Mesendoderm (in vitro differentiated cells): Measurements from ENCODE around the gene ANO7.

Experiments used
- DNase-seq: peaks from one replicate; pipeline ENCODE4 v3.0.0; 2013
- H2AK5ac ChIP-seq: 2 replicates; pipeline ENCODE4 v1.6.1; 2013; ENCODE audit warnings: low read length, inconsistent platforms
- H2BK120ac ChIP-seq: 2 replicates; pipeline ENCODE4 v1.6.1; 2013; ENCODE audit warnings: low read depth, mild to moderate bottlenecking, low read length, moderate library complexity, mixed read lengths
- H2BK15ac ChIP-seq: replicated peaks from 2 replicates; pipeline ENCODE4 v1.6.1; 2013; ENCODE audit warnings: low read depth, mild to moderate bottlenecking, moderate library complexity
- H2BK5ac ChIP-seq: 2 replicates; pipeline ENCODE4 v1.6.1; 2013; ENCODE audit warnings: low read length, inconsistent platforms
- H3K18ac ChIP-seq: 2 replicates; pipeline ENCODE4 v1.6.1; 2013; ENCODE audit warnings: mild to moderate bottlenecking, low read length, mixed read lengths
- H3K23ac ChIP-seq: one replicate; pipeline ENCODE4 v1.6.1; 2013; ENCODE audit warnings: low read length
- H3K27ac ChIP-seq: 2 replicates; pipeline ENCODE4 v1.5.1; 2013; ENCODE audit warnings: low read depth, mild to moderate bottlenecking, inconsistent platforms, low read length, moderate library complexity
- H3K27me3 ChIP-seq: 2 replicates; pipeline ENCODE4 v1.6.1; 2013; ENCODE audit warnings: low read length, control low read depth, mild to moderate bottlenecking, inconsistent platforms; ENCODE audit not compliant: insufficient read depth, poor library complexity
- H3K36me3 ChIP-seq: 2 replicates; pipeline ENCODE4 v1.6.1; 2013; ENCODE audit warnings: low read length, inconsistent platforms; ENCODE audit not compliant: control insufficient read depth, insufficient read depth
- H3K4ac ChIP-seq: one replicate; pipeline ENCODE4 v1.6.1; 2013; ENCODE audit warnings: low read depth, mild to moderate bottlenecking, low read length, moderate library complexity
- H3K4me1 ChIP-seq: 2 replicates; pipeline ENCODE4 v1.6.1; 2013; ENCODE audit warnings: low read depth, low read length, inconsistent platforms; ENCODE audit not compliant: control insufficient read depth
- H3K4me2 ChIP-seq: 2 replicates; pipeline ENCODE4 v1.6.1; 2013; ENCODE audit warnings: low read length
- H3K4me3 ChIP-seq: 2 replicates; pipeline ENCODE4 v1.5.1; 2013; ENCODE audit warnings: mild to moderate bottlenecking, low read length
- H3K56ac ChIP-seq: one replicate; pipeline ENCODE4 v1.6.1; 2013; ENCODE audit warnings: low read length
- H3K79me1 ChIP-seq: 2 replicates; pipeline ENCODE4 v1.6.1; 2013; ENCODE audit warnings: low read length, inconsistent platforms
- H3K79me2 ChIP-seq: 2 replicates; pipeline ENCODE4 v1.6.1; 2013; ENCODE audit warnings: mild to moderate bottlenecking, low read length; ENCODE audit not compliant: control insufficient read depth, insufficient read depth
- H3K9ac ChIP-seq: 2 replicates; pipeline ENCODE4 v1.6.1; 2013; ENCODE audit warnings: low read length, inconsistent platforms
- H4K5ac ChIP-seq: one replicate; pipeline ENCODE4 v1.6.1; 2013; ENCODE audit warnings: low read length
- H4K8ac ChIP-seq: one replicate; pipeline ENCODE4 v1.6.1; 2013; ENCODE audit warnings: low read depth, mild to moderate bottlenecking, control low read depth, low read length, moderate library complexity
- WGBS: extraction: QIAGEN DNeasy Blood & Tissue Kit; methylation state at CpG from one replicate; pipeline ENCODE4 v1.1.7; 2013; ENCODE audit warnings: low lambda C conversion rate, missing lambda C conversion rate; ENCODE audit not compliant: insufficient coverage; ENCODE audit errors: extremely low coverage; 5-methylcytosine and 5-hydroxymethylcytosine counted together

Gene ANO7

DNA sequence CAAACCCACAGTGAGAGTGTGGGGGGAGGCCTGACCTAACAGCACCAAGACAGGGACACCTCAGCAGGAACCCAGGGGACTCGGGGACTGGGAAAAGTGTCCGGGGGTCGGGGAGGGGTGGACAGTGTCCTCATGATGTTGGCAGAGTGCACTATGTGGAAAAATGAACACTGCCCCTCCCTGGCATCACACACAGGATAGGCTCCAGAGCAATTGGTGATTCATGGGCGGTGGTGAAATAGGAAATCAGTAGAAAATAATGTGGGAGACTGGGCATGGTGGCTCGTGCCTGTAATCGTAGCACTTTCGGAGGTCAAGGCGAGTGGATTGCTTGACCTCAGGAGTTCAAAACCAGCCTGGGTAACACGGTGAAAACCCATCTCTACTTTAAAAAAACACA is 3.6 kb upstream of the ANO7 start:
- Histone ChIP-seq H3K23ac (no peak overlapping the region), H3K27me3 (no peaks in the 10 kb centered on the region), H3K79me2 (no peaks in the 10 kb centered on the region), H3K18ac (no peak overlapping the region), H3K9ac (no peak overlapping the region), H4K5ac (no peak overlapping the region), H3K4me3 (no peak overlapping the region), H3K79me1 (no peaks in the 10 kb centered on the region), H2BK5ac (no peak overlapping the region), H3K36me3 (no peaks in the 10 kb centered on the region), H2BK15ac (no peak overlapping the region), H3K4ac (no peak overlapping the region), H2AK5ac (no peak overlapping the region), H4K8ac (no peak overlapping the region), H3K56ac (no peak overlapping the region), H3K27ac (no peak overlapping the region), H2BK120ac (no peak overlapping the region), H3K4me2 (no peak overlapping the region), H3K4me1 (peaks cover 3% of the 10 kb centered on the region)
- no peak for DNase-seq
- no CpG with 5 or more reads among the region's 9 CpGs for WGBS

DNA sequence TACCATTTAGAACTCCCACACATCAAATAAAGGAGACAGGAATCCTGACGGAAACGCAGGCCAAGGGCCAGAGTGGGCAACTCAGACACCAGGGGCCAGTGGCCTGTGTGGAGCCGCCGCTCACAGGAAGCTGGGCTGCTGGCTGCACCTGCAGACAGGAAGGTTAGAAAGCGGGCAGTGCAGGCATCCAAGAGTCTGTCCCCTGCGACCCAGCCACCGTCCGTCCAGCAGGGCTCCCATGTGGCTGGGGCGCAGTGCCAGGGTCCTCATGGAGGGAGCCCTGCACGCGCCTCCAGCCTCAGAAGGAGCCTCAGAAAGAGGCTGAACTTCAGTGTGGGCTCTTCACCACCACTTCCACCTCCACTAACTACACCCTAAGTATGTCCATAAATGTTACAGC is 2.5 kb upstream of the ANO7 start:
- peaks cover 3% of the 10 kb centered on the region for H3K4me1 ChIP-seq
- no peak overlapping the region for H2BK120ac ChIP-seq
- H3K79me1 ChIP-seq, result no peaks in the 10 kb centered on the region
- H3K36me3 ChIP-seq, result no peaks in the 10 kb centered on the region
- WGBS, result no CpG with 5 or more reads among the region's 11 CpGs
- H2BK5ac ChIP-seq, result no peak overlapping the region
- H3K4ac ChIP-seq, result no peak overlapping the region
- no peak overlapping the region for H3K27ac ChIP-seq
- H4K8ac ChIP-seq, result no peak overlapping the region
- no peak overlapping the region for H3K18ac ChIP-seq
- H3K56ac ChIP-seq, result no peak overlapping the region
- H3K4me2 ChIP-seq, result no peak overlapping the region
- no peaks in the 10 kb centered on the region for H3K79me2 ChIP-seq
- no peak overlapping the region for H2AK5ac ChIP-seq
- H4K5ac ChIP-seq, result no peak overlapping the region
- no peaks in the 10 kb centered on the region for H3K27me3 ChIP-seq
- no peak overlapping the region for H2BK15ac ChIP-seq
- no peak overlapping the region for H3K9ac ChIP-seq
- no peak for DNase-seq
- no peak overlapping the region for H3K23ac ChIP-seq
- no peak overlapping the region for H3K4me3 ChIP-seq

- H4K5ac ChIP-seq, result no peak overlapping the region
- H2BK120ac ChIP-seq, result no peak overlapping the region
- no peak overlapping the region for H3K56ac ChIP-seq
- H3K9ac ChIP-seq, result no peak overlapping the region
- H2BK5ac ChIP-seq, result no peak overlapping the region
- no peak overlapping the region for H3K4ac ChIP-seq
- H3K79me2 ChIP-seq, result no peaks in the 10 kb centered on the region
- WGBS, result 100% methylated on average over 2 of the region's 14 CpGs
- H3K4me3 ChIP-seq, result no peak overlapping the region
- H3K4me1 ChIP-seq, result peaks cover 3% of the 10 kb centered on the region
- no peak overlapping the region for H3K4me2 ChIP-seq
- no peak overlapping the region for H3K18ac ChIP-seq
- H3K36me3 ChIP-seq, result no peaks in the 10 kb centered on the region
- H3K27me3 ChIP-seq, result no peaks in the 10 kb centered on the region
- H3K23ac ChIP-seq, result no peak overlapping the region
- H2BK15ac ChIP-seq, result no peak overlapping the region
- H4K8ac ChIP-seq, result no peak overlapping the region
- H3K27ac ChIP-seq, result no peak overlapping the region
- no peak overlapping the region for H2AK5ac ChIP-seq
- peak; percentile 34 for DNase-seq
- H3K79me1 ChIP-seq, result no peaks in the 10 kb centered on the region
These were observed 1.2 kb upstream of the ANO7 start for GRCh38 chr2:241187101-241187917.

- H3K9ac ChIP-seq, result no peak overlapping the region
- no peak overlapping the region for H3K27ac ChIP-seq
- no peak overlapping the region for H3K4me3 ChIP-seq
- H2BK120ac ChIP-seq, result no peak overlapping the region
- H3K56ac ChIP-seq, result no peak overlapping the region
- no peaks in the 10 kb centered on the region for H3K27me3 ChIP-seq
- H3K79me1 ChIP-seq, result no peaks in the 10 kb centered on the region
- no peak overlapping the region for H4K8ac ChIP-seq
- no peak for DNase-seq
- H3K4me2 ChIP-seq, result no peak overlapping the region
- no peak overlapping the region for H3K4ac ChIP-seq
- H2AK5ac ChIP-seq, result no peak overlapping the region
- H3K23ac ChIP-seq, result no peak overlapping the region
- no peak overlapping the region for H2BK5ac ChIP-seq
- H3K36me3 ChIP-seq, result no peaks in the 10 kb centered on the region
- H3K79me2 ChIP-seq, result no peaks in the 10 kb centered on the region
- H4K5ac ChIP-seq, result no peak overlapping the region
- no peak overlapping the region for H2BK15ac ChIP-seq
- H3K18ac ChIP-seq, result no peak overlapping the region
- WGBS, result no CpG with 5 or more reads among the region's 4 CpGs
- peaks cover 3% of the 10 kb centered on the region for H3K4me1 ChIP-seq
These were observed 601 bp upstream of the ANO7 start for GRCh38 chr2:241187918-241188234.

DNA sequence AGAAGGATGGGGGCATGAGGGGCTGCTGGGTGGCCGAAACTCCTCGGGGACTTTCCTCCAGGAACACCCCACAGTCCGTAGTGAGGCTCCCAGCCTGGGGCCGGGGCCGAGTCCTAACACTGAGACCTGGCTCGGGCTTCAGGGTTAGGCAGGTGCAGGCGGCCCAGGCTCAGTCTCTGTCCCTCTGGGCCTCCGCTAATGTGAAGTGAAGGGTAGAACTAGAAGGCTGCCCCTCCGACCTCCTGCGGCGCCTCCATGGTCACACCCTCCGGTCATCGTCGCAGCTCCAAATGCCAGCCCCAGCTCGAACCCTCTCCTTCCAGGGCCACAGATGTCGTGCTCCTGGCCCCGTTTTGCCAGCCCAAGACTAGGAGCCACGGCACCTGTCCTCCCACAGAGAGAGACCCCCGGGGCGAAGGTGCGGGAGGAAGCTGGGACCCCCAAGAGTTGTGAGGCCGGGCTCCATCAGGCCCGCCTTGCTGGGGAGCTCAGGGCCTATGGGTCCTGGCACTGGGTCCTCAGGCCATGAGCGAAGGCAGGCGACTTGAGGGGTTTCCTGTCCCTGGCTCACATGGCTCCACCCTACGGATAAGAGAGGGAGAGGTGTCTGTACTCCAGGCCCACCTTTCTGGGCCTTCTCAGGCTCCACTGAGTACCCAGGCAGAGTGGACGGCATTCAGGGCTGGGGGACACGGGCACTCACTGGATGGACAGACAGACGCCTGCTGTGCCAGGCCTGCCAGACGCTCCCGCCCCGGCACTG is 797 bp downstream of the ANO7 start:
- H2BK15ac ChIP-seq, result no peak overlapping the region
- no peaks in the 10 kb centered on the region for H3K79me1 ChIP-seq
- H2BK5ac ChIP-seq, result no peak overlapping the region
- H3K9ac ChIP-seq, result no peak overlapping the region
- H3K56ac ChIP-seq, result no peak overlapping the region
- no peak for DNase-seq
- no peak overlapping the region for H3K27ac ChIP-seq
- no CpG with 5 or more reads among the region's 32 CpGs for WGBS
- no peak overlapping the region for H4K8ac ChIP-seq
- no peak overlapping the region for H2AK5ac ChIP-seq
- no peak overlapping the region for H3K18ac ChIP-seq
- H3K4me2 ChIP-seq, result no peak overlapping the region
- no peak overlapping the region for H3K4ac ChIP-seq
- peaks cover 3% of the 10 kb centered on the region for H3K4me1 ChIP-seq
- H4K5ac ChIP-seq, result no peak overlapping the region
- H3K27me3 ChIP-seq, result no peaks in the 10 kb centered on the region
- no peak overlapping the region for H3K23ac ChIP-seq
- no peaks in the 10 kb centered on the region for H3K79me2 ChIP-seq
- H2BK120ac ChIP-seq, result no peak overlapping the region
- H3K36me3 ChIP-seq, result no peaks in the 10 kb centered on the region
- H3K4me3 ChIP-seq, result no peak overlapping the region
